ENCODE data around the gene LHFPL6.

LHFPL6 gene

DNA sequence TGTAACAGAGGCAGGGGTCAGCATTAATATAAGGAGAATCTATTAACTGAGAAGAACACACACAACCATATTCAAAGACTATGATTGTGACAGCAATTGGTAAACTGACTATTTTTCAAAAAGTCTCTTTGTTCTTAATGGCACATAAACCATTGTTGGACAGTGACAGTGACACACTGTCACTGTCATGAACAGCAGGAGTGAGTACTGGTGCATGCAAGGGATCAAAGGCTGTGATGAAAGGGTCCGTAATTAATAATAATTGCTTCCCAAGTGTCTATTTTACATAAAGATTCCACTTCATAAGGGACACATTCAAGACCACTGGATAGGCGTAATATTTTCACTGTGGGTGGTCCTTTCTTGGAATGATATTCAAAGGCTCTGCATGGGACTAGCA lies 50.7 kb downstream of the LHFPL6 start:
- DNase-seq, result no peak

DNA sequence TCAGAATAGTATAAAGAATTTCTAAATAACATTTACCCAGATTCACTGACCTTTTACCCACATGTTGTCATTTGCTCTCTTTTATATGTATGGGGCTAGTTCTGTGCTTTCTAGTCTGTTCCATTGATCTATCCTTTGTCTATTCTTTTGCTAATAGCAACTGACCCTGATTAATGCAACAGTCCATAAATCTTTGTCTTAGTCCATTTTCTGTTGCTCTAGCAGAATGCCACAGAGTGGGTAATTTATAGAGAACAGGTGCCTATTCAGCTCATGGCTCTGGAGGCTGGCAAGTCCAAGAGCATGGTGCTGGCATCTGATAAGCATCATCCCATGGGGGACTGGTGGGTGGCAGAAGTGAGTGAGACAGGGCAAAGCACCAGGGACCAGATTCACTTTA lies 52.1 kb downstream of the LHFPL6 start:
- DNase-seq, result no peak

DNA sequence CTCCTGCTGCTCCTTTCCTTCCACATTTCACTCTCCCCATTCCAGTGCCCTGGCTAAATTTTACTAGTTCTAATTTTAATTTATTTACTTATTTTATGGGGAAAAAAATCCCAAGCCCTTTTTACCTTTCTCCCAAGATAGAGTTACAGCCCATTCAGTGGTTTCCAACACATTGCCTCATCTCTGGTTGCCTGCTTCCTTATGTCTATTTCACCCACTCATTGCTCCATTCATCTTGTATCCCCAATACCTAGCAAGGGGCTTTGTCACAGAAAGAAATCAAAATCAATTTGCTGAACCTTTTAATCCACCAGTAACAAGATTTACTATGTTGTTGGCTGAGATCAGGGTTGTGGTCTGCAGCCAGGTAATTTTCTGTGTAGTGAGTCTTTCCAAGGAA lies 55.9 kb downstream of the LHFPL6 start:
- DNase-seq, result no peak

DNA sequence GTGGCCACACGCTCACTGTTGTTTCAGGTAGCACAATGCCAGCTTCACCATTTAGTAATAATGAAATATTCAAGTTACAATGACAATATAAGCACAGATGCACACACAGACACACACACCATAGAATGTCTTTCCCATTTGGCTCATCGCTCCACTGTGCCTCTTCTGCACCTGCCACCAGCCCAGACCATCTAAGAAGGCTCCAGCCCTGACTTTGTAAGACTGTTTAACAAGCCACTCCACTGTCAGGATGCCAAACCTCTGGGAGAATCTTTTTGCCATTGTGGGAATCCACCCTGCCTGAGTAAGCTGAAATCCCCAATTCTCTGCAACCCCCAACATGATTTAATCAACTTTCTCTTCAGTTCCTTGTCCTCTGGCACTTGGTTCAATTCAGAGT lies 60.6 kb downstream of the LHFPL6 start:
- no peak for DNase-seq

DNA sequence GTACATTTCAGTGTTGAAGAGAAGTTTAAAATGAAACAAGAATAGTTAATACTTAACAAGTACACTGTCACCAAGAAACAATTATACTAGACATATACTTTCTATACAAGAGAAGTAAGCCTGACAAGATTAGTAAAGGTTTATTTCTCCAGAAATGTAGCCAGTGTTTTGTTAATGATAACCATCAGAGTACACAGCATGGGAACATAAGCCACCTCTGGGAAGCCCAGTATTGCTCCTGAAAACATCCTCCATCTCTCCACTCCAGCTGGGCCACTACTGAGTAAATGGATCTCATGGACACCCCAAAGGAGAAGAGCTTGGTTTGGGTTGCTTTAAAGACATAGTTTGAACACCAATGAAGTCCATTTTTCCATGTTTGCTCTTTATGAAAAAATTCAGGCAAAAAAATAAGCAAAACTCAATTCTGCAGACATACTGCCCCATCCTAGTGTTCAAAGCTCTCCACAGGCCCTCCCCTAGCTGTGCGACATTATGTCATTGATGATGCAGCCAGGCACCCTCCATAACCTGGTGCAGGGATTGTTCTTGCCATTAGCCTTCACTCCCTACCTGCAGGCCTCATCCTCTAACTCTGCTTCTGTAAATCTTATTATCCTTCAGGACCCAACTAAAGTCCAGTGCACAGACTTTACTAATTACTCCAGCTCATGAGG lies 61.9 kb downstream of the LHFPL6 start:
- DNase-seq, result no peak

DNA sequence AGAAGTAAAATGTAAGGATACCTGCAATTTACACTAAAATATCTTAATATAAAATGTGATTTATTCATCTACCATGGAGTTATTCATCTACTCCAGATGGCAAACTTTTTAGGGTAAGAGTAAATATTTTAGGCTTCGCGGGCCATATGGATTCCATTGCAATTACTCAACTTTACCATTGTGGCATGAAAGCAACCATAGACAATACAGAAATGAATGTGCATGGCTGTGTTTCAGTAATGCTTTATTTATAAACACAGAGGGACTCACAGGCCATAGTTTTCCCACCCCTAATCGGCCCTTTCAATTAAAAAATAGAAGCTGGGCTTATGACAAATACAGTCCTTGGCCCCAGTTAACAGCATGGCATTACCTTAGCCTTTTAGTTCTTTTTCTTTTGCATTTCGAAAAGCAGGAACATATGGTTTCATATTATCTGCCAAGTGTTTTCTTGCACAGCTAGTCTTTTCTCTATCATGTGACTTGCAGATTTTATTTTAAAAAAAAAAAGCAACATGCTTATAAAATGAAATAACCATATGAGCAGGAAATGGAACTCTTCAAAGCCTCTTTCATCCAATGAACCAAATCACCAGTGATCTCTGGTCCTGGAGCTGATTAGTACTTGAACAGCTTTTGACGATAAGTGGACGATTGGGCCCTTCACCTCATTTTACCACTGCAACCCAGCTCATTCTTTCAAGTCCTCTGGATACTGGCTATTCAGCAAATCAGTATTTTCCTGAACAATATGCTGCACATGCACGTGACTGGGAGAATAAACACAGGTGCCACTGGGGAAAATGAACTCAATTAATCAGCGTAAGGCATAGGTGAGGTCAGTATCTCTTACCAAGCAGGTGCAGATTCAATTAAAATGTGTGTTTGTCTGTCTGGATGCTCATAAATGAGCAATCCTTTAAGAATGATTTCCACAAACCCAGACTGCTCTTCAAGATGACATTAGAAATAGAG lies 63.9 kb downstream of the LHFPL6 start:
- no peak for DNase-seq

DNA sequence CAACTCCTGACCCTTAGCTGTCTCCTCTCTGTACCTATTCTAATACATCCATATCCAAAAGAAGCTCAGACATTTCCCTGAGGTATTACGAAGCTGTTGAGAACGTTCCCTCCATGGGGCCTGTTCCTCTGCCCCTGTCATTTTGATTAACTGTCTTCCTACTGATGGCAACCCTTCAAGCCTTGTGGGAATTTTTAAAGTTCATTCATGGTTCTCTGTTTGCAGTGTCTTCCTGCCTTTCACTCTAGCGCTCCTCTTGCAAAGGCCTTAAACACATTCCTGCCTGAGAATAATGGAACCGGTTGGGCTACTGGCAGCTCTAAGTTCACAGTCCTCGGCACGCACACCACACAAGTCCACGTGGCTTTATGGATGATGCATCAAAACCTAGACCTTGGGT lies 66.1 kb downstream of the LHFPL6 start:
- no peak for DNase-seq

DNA sequence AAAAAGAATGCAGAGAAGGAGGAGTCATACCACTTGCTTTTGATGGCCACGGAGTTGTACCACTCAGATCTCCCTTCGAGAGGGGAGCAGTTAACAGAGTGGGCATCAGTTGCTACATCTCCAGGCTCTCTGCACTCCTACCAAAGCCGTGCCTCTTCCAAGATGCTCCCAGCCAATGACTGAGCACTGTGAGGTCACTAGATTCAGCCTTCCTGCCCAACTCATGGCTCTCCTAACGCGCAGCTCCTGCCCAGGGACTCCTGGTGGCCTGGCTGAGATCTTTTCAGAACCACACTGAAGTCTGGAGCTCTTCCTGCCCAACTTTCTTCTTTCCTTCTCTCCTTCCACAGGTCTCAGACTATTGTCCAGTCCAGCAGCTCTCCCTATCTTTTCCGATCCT lies 66.7 kb downstream of the LHFPL6 start:
- DNase-seq, result no peak

DNA sequence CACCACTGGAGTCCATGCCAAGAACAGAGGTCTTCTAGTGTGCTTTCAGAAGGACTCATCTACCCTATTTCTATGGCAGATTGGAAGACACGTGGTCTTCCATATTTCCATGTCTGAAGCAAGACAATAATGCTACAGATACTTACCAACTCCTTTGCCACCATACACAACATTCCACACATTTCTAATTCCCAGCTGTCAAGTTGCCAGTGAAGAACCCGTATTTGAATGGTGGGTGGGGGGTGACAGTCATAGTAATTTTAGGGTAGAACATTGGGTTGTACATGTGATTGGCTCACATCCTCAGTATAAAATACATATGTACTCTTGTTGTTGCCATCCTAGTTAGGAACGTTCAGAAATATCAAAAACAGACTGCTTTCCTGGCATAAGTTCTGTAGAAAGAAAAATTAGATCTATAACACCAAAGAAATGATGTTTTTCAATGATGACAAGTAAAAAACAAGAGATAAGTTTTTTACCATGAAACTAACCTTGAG lies 69.3 kb downstream of the LHFPL6 start:
- no peak for DNase-seq

DNA sequence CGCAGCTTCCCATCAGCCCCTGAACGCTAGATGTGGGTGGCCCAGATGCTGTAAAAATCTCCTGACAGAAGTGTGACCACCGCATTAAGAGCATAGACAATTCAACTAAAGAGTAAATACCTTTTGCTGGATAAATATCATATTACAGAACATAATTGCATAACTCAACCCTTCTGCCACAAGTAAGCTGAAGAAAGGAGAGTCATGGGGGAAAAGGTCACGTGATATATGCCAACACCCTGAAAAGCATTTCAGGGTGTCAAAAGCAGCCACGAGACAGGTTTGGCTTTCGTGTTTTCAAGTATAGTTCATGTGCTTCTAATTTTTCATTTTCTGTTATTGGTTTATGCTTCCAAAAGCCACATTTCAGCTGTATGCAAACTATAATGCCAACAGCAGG lies 71.3 kb downstream of the LHFPL6 start:
- no peak for DNase-seq

DNA sequence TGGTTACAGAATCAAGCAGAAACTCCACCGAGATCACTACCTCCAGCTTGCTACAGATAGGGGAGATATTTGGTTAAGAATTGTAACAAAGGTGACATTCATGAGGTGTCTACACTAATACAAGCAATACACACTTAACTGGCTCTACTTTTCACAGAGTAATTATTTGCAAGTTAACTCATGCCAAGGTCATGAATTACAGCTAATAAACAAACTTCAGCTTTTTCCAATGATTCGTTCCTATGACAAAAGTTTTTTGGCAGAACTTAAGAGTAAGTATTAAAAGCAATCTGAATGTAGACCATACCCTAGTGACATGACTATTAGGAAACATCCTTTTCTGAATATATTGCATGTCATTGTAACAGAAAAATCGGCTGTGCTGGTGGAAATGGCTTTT lies 72.1 kb downstream of the LHFPL6 start:
- DNase-seq, result no peak

DNA sequence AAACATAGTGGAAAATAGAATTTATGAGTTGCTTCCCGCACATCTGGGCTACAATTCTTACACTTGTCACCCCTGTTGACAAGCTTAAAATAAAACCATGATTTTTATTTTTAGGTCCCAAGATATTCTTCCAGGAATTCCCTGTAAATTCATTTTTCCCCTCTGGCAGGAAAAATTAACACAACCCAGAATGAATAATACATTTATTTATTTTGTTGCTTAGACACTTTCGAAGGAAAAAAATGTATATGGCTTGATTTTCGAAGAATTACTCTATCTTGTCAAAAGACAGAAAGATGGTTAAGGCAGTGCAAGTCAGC lies 74.4 kb downstream of the LHFPL6 start:
- DNase-seq, result no peak

DNA sequence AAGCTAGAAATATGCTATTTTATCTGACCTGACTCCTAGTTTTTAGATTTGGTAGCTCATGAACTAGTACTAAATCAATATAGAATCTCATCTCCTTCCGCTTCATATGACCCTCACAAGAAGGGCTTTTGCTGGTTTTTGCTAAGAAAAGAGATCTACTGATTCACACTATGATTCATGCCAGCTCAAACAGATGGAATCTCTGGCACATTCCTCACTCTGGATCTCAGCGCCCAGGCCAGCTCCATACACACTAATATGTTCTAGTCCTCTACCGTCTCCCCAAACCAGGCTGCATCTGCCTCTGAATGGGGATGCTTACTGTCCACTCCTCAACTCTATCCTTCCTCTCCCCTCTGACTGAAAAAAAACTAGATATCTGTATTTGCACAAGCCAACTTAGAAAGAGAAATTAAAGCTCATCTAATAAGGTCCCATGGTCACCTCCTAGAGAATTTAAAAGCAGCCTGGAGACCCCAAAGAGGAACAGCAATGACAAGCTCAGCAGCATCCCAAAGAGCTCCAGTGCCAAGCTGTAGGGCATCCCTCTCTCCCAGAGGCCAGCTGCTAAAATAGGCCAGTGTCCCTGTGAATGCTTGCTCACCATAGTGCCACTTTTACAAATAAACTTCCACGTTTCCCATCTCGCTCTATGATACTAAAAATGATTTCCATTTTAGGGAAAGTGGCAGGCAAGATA lies 74.9 kb downstream of the LHFPL6 start:
- DNase-seq, result no peak

DNA sequence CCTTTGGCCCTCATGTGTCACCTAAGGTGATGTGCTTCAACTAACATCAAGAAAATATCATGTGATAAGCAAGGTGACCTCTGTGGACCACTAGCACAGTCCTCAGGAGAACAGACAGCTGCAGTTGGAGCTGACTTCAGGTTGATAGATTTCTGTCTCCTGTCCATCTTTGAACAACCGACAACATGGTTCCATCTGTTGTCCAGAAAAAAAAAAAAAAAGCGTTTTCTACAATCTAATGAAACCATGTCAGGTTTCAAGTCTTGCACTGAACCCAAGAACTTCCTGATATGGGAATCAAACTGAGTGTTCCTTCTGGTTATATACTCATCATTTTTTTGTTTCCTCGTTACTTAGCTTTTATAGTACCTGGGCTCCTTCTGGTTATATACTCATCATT lies 75.7 kb downstream of the LHFPL6 start:
- no peak for DNase-seq

DNA sequence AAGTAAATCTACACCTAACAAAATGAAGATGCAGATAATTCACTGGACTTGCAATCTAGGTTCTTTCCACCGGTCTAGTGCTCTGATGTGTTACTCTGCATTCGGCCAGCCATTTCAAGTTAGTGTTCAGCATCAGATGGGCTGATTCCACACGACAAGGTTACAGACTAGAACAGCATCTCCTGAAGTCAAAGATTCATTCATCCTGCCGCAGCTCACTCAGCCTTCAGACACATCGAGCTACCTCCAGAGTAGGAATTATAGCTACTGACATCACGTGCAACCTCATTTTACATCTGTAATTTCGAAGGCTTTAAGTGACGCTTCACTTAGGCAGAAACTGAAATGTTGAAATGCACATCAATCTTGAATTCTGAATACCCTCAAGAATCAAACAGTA lies 76.5 kb downstream of the LHFPL6 start:
- DNase-seq, result no peak

DNA sequence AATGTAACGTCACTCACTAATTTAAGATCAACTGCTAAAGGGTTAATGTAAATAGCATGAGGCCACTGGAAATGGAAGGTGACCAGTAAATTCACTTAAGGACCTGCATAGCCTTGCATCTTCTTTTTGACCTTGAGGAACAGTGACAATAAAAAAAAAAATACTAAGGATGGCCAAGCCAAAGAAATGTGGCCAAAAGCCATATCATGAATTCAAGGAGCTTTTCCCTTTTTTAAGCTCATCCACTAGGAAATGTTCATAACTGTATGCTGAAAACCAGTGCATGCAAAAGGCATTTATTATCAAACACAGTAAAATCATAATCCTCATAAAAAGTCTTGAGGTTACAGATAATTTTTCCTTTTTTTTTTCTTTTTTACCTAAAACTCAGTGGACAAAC lies 77.5 kb downstream of the LHFPL6 start:
- no peak for DNase-seq

DNA sequence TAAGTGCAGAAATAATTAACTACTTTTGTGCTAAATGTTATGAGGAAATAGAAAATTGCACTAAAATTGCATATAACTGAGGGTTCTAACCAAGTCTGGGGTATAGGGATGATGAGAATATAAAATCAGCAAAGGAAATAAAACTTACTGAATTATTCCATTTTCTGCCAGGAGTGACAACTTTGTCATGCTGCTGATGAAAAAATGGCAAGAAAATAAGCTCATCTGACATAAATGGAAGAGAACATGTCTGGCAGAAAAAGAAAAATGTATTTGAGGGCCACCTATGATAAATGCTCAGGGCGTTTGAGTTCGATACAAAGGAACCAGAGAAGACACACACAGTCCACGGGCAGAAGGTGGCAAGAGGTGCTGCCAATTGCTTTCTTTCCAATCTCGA lies 78.2 kb downstream of the LHFPL6 start:
- no peak for DNase-seq

DNA sequence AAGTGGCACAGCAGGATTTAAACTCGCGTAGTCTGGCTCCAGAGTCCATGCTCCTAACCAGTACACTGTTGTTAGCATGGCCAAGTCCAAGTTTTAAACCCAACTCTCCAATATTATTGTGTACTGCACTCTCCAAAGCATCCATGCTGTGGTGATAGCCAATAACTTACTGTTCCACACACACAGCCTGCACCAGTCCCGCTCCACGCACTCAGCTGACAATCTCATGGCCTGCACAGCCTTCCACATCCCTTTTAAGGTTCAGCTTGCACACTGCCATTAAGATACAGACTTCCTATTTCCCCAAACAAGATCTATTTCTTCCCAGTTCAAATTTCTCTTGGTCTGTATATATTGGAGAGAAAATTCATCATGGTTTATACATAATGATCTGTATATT lies 80.7 kb downstream of the LHFPL6 start:
- DNase-seq, result no peak

DNA sequence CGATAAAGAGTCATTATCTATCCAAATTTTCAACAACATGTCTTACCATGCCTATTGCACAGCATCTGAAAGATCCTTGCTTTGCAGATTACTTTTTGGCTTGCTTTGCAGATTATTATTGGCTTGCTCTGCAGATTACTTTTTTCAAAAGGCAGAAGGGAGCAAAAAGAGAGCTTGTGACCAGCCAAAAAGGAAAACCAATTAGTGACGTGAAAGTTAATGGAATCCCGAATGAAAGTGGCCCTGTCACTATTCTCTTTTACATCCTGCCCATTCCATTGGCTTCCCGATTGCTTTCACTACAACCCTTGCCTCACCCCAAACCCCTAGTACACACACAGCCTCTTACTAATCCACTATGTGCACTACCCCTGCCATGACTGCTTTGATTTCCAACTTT lies 81.3 kb downstream of the LHFPL6 start:
- no peak for DNase-seq

DNA sequence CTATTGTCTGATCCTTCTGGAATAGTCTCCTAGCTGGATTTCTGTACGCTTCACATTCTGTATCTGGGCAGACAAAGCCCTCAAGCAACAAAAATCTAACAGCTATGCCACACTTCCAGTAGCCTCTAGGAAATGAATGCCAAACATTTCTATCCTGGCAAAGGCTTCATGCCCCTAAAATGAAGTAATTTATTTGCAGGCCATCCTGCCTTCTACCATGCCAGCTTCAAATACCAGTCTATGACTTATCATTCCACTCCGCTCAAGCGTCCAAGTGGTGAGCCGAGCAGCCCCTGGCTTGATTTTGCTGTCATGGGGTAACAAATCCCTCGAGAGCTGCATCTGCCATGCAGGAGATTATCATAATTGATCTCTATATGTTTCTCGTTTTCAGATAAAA lies 86.9 kb downstream of the LHFPL6 start:
- no peak for DNase-seq

DNA sequence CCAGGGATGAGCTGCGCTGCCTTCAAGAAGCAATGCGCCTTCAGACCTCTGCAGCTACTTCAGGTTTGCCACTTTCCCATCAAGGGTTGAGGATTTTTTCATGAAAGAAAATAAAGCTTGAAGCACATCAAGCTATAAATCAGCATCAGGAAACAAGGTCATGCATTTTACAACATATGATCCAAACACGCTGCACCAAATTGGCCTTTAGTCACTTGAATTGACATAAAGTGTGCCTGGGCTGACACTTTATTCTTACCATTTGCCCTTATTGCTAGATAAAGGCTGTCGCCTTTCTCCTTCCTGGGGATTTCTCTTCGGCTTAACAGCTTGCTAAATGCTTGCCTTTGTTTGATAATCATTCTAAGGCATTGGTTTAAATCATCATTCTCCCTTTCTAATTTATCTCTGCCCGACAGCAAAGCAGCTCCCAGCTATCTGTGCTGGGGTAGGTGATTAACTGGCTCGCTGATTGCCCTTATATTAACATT lies 87.7 kb downstream of the LHFPL6 start:
- DNase-seq, result no peak

DNA sequence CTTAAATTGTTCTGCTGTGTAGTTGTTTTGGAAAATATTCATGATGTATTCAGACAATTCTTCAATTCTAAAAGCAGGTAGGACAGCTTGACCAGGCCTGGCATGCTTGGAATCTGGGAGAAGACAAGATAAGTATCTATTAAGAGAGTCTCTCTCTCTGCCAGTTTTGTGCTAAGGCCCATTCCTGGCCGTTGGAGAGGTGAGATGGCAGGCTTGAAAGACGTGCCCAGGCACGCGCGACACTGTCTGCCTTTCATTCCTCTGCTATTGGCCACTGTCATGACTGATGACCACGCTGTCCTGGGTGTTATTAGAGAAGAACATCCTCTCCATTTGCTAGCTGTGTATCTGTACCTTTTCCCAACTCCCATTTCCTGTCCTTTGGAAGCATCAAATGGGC lies 90.3 kb downstream of the LHFPL6 start:
- no peak for DNase-seq

DNA sequence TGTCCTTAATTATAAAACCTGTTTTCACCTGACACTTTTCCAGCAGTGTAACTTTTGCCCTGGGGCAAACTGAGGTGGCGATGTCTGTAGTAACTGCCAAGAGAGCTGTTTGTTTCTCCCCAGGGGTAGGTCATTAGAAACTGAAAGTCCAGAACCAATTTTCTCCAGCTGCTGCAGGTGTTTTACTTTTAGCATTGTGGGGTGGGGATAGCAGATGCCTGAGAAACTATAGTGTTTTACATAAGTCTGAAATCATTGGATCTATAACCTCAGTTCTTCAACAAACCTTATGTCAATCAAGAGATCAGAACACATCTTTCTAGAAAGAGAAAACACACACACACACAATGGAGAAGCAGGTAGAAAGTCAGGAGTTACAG lies 92.7 kb downstream of the LHFPL6 start:
- DNase-seq, result no peak

Data from CD4-positive, alpha-beta T cell treated with Interleukin-21 for 1 hour (primary cell).